ENCODE results near the gene DHX35.

DNA sequence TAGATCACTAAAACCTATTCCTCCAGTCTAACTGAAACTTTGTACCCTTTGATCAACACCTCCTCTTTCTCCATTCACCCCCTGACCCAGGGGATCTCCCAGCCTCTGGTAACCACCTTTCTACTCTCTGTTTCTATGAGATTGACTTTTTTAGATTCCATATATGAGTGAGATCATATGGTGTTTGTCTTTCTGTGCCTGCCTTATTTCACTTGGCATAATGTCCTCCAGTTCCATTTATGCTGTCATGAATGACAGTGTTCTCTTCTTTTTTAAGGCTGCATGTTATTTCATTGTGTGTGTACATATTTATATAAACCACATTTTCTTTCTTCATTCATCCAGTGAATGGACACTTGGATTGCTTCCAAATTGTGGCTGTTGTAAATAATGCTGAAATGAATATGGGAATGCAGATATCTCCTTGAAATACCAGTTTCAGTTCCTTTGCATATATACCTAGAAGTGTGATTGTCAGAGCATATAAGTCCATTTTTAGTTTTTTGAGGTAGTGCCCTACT, 57.7 kb downstream of the DHX35 start:
- no peak for TF ChIP-seq PKNOX1 (IDR thresholded peaks at IDR 0.05)
- no peak for TF ChIP-seq SP1 (IDR thresholded peaks at IDR 0.05)
- no peak for TF ChIP-seq ELF4 (IDR thresholded peaks at IDR 0.05)
- no peak for TF ChIP-seq TARDBP (IDR thresholded peaks at IDR 0.05)
- no peak for TF ChIP-seq FOXA1 (IDR thresholded peaks at IDR 0.05)
- TF ChIP-seq FOXM1 (IDR thresholded peaks at IDR 0.05; ENCODE audit: borderline replicate concordance), result no peak
- no peak for TF ChIP-seq HDGF (IDR thresholded peaks at IDR 0.05; ENCODE audit: borderline replicate concordance)
- TF ChIP-seq L3MBTL2 (conservative IDR thresholded peaks at IDR 0.05), result no peak
- no peak for TF ChIP-seq SUZ12 (IDR thresholded peaks at IDR 0.05)
